Measurements from ENCODE around the gene CDC42EP1. TPM values are rescaled to one million over a fixed set of nuclear protein-coding genes. Genes with fewer than 3 reads are reported as not detected.

The CDC42EP1 gene, protein sequence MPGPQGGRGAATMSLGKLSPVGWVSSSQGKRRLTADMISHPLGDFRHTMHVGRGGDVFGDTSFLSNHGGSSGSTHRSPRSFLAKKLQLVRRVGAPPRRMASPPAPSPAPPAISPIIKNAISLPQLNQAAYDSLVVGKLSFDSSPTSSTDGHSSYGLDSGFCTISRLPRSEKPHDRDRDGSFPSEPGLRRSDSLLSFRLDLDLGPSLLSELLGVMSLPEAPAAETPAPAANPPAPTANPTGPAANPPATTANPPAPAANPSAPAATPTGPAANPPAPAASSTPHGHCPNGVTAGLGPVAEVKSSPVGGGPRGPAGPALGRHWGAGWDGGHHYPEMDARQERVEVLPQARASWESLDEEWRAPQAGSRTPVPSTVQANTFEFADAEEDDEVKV
- total RNA-seq (2014; rRNA removed) (43.9 and 47.4 TPM in 2 replicates), Bru-seq, nascent RNA (percentile 78 among the genes with signal in this experiment), BruChase-seq, experiment 1, labeled RNA remaining after a 6-hour chase (percentile 85 among the genes with signal in this experiment), BruChase-seq, experiment 2, labeled RNA remaining after a 2-hour chase (percentile 78 among the genes with signal in this experiment)
- long read RNA-seq, transcript CDC42EP1-201 (3 exons, 2,181 nt), result major isoform, 9 of 57 reads
- long read RNA-seq, partial matches to known transcripts, result 46 of 57 reads
- long read RNA-seq, other reads (novel, unspliced or antisense), result 2 of 57 reads

DNA sequence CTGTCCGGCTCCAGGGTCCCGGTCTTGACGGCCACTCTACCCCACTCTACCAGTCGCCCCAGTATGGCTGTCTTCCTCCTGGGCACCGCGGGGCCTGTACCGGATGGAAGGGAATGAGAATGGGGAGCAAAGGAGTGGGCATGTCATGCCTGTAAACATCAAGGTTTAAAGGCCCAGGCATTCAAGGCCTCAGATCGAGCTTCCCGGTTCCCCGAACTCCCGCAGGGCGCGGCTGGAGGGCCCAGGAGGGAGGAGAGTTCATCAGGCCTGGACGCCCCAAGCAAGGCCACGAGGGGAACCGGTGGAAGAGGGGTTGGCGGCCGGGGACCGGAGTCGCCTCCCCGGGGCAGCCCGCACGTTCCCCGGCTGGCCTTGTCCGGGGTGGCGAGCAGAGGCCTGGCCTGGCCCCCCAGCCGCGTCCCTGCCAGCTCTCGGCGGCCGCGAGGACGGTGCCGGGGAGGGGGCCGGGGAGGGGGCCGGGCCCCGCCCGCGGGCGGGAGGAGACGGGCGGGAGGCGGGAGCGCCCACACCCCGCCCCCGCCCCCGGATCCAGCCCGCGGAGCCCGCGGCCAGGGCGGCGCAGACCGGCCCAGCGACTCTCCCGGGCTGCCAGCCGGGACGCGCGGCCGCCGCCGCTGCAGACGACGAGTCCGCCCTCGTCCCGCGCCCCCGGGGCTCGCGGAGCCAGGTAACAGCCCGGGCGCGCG is at the start of gene CDC42EP1:
Gene CDC42EP1, plus strand, starts transcription at position 580 of the 707 bp plus-strand sequence. CDS start 5,870 bp downstream, outside the sequence.
- no peaks in the 10 kb centered on the region for H3K9me3 ChIP-seq (ENCODE audit: low read length)
- peak within 1 kb of the TSS; percentile 63 for H2AFZ ChIP-seq (ENCODE audit: low read length)
- no TSS peak for BruUV-seq (replicated peaks)
- no peaks in the 10 kb centered on the region for H3K27me3 ChIP-seq (ENCODE audit: low read length)
- ChIA-PET CTCF (interaction anchor here (1.1 kb wide), 1 partner anchor 32 kb away, joined by 3 read pairs; no protein-coding TSS in a partner anchor), POLR2A (ENCODE audit: unreplicated experiment) (interaction anchor here (0.6 kb wide), 1 partner anchor 13 kb away, joined by 11 read pairs; no protein-coding TSS in a partner anchor)
- H3K4me3 ChIP-seq (ENCODE audit: low read length), result peak within 1 kb of the TSS; percentile 87
- no peaks in the 10 kb centered on the region for H3K9me2 ChIP-seq (replicated peaks; ENCODE audit: low read length)
- peaks cover 5% of the 10 kb centered on the region for H3F3A ChIP-seq (ENCODE audit: low read length, unreplicated experiment)
- 0 out of 2 replicates have a peak, but pooled peaks cover 4% of the 10 kb centered on the region for H3K36me3 ChIP-seq (ENCODE audit: low read depth, low read length)
- H3K9ac ChIP-seq (ENCODE audit: low read length), result peak within 1 kb of the TSS; percentile 89
- DNase-seq (peak; percentile 54), ATAC-seq (peak; percentile 46)
- TF ChIP-seq CTCF (conservative IDR thresholded peaks at IDR 0.05; ENCODE audit: low read depth, low read length) (no peak), EZH2 (IDR thresholded peaks at IDR 0.05; ENCODE audit: low read length, unreplicated experiment) (no peak), EZH2phosphoT487 (IDR thresholded peaks at IDR 0.05; ENCODE audit: borderline replicate concordance, low read length) (no peak)
- H3K4me1 ChIP-seq (ENCODE audit: insufficient read depth, low read length), result peaks cover 37% of the 10 kb centered on the region
- intact Hi-C loops (cut with micrococcal nuclease), result no loop called here
- peaks cover 45% of the 10 kb centered on the region for H3K79me2 ChIP-seq (ENCODE audit: low read length)
- peaks cover 13% of the 10 kb centered on the region for H4K20me1 ChIP-seq (ENCODE audit: low read length)
- peak within 1 kb of the TSS; percentile 99 for H3K4me2 ChIP-seq (ENCODE audit: low read length)
- peak within 1 kb of the TSS; percentile 47 for H3K27ac ChIP-seq (ENCODE audit: low read length)

DNA sequence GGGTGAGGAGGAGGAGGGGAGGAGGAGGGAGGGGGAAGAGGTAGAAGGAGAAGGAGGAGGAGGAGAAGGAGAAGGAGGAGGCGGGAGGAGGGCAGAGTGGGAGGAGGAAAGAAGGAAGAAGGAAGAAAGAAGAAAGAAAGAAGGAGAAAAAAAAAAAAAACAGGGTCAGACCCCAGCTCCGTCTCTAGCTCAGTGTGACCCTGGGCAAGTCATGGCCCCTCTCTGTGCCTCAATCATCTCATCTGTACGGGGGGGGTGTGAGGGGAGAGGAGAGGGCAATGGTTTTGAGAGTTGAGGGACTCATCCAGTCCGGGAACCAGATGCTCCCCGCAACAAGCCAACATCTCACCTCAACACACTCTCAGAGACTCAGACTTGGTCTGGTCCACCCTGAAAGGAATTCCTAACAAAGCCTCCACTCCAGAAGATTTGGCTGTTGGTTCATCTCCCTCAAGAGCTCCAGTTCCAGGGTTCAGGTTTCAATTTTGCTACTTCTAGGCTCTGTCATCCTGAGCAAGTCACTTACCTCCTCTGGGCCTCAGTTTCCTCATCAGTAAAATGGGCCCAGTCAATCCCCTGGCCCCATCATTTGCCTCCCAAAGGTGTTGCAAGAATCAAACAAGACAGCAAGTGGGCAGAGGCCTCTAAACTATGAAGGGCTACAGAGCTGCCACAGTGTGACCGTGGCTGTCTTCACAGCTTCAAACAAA is 48.7 kb upstream of the CDC42EP1 start:
- Histone ChIP-seq H3K4me3 (ENCODE audit: low read length) (peak overlapping the region; percentile 41), H3K9ac (ENCODE audit: low read length) (peak overlapping the region; percentile 71), H3K4me2 (ENCODE audit: low read length) (peak overlapping the region; percentile 87), H3K9me3 (ENCODE audit: low read length) (no peaks in the 10 kb centered on the region), H3F3A (ENCODE audit: low read length, unreplicated experiment) (no peaks in the 10 kb centered on the region), H3K4me1 (ENCODE audit: insufficient read depth, low read length) (peaks cover 20% of the 10 kb centered on the region), H3K9me2 (replicated peaks; ENCODE audit: low read length) (no peaks in the 10 kb centered on the region), H3K27me3 (ENCODE audit: low read length) (no peaks in the 10 kb centered on the region), H4K20me1 (ENCODE audit: low read length) (no peaks in the 10 kb centered on the region), H2AFZ (ENCODE audit: low read length) (no peak overlapping the region), H3K27ac (ENCODE audit: low read length) (peak overlapping the region; percentile 99), H3K79me2 (ENCODE audit: low read length) (peaks cover 13% of the 10 kb centered on the region), H3K36me3 (ENCODE audit: low read depth, low read length) (peaks cover 5% of the 10 kb centered on the region)
- TF ChIP-seq CTCF (conservative IDR thresholded peaks at IDR 0.05; ENCODE audit: low read depth, low read length) (no peak), EZH2phosphoT487 (IDR thresholded peaks at IDR 0.05; ENCODE audit: borderline replicate concordance, low read length) (no peak), EZH2 (IDR thresholded peaks at IDR 0.05; ENCODE audit: low read length, unreplicated experiment) (no peak)
- intact Hi-C loops (cut with micrococcal nuclease), result no loop called here
- ATAC-seq, result no peak
- no peak for DNase-seq
- ChIA-PET CTCF (no interaction called here), POLR2A (ENCODE audit: unreplicated experiment) (no interaction called here)
- no TSS peak for BruUV-seq (replicated peaks)
